HepG2 (cell line): Measurements from ENCODE around the gene AIF1. TPM values are rescaled to one million over a fixed set of nuclear protein-coding genes. Genes with fewer than 3 reads are reported as not detected.

Experiments used
- FOXM1 ChIP-seq: sonication (generic); formaldehyde crosslinking; IDR thresholded peaks from 2 replicates; pipeline ENCODE4 v1.5.0; 2020; ENCODE audit warnings: missing genetic modification reagents
- NFIC ChIP-seq: IDR thresholded peaks from 2 replicates; pipeline ENCODE4 v1.6.1; 2012; ENCODE audit warnings: mild to moderate bottlenecking, low read length, inconsistent platforms
- PHB2 ChIP-seq: fragments of 450-650 bp; IDR thresholded peaks from 2 replicates; pipeline ENCODE4 v1.6.1; 2018; ENCODE audit not compliant: partially characterized antibody
- SAP130 ChIP-seq: IDR thresholded peaks from 2 replicates; pipeline ENCODE4 v1.6.1; 2016; ENCODE audit warnings: low read depth
- TOPORS ChIP-seq: sonication (generic); formaldehyde crosslinking; IDR thresholded peaks from 2 replicates; pipeline ENCODE4 v1.8.0; 2023; ENCODE audit warnings: mild to moderate bottlenecking, missing genetic modification reagents
- TRIM24 ChIP-seq: sonication (generic); formaldehyde crosslinking; IDR thresholded peaks from 2 replicates; pipeline ENCODE4 v1.8.0; 2022; ENCODE audit warnings: mild to moderate bottlenecking, missing genetic modification reagents
- ZNF207 ChIP-seq: fragments of 450-650 bp; IDR thresholded peaks from 2 replicates; pipeline ENCODE4 v1.6.1; 2016; ENCODE audit warnings: antibody characterized with exemption, borderline replicate concordance
- ZNF407 ChIP-seq: sonication (generic); formaldehyde crosslinking; IDR thresholded peaks from one replicate; pipeline ENCODE4 v1.5.1; 2020; ENCODE audit warnings: mild to moderate bottlenecking, missing genetic modification reagents; ENCODE audit errors: not compliant biosample characterization
- ZNF792 ChIP-seq: IDR thresholded peaks from 2 replicates; pipeline ENCODE4 v1.6.1; 2016
- ZZZ3 ChIP-seq: sonication (generic); formaldehyde crosslinking; IDR thresholded peaks from 2 replicates; pipeline ENCODE4 v1.4.0; 2020; ENCODE audit warnings: missing genetic modification reagents, mild to moderate bottlenecking, borderline replicate concordance
- polyA plus RNA-seq, 8 experiments: library from polyadenylated mRNA; depleted of rRNA in 3 of 8; stranded (reverse) in 7 of 8; unstranded in 1 of 8; fragments of >200 nt; fragmentation: Illumina TruSeq in 4 of 8; extraction: Trizol in 4 of 8; gene quantifications; 2 replicates each; pipeline versions ENCODE4 v1.2.1 to v1.2.3, GENCODE V29; 2011 to 2016; ENCODE audit warnings: low read depth in 4 of 8, missing spikeins in 1 of 8, mixed read lengths in 1 of 8; ENCODE audit not compliant: insufficient read depth in 1 of 8
- total RNA-seq, 5 experiments: library from RNA; depleted of rRNA; stranded (reverse); fragments of >200 nt; fragmentation: Illumina TruSeq; extraction: Trizol; gene quantifications; 2 replicates each; pipeline ENCODE4 v1.2.3, GENCODE V29; 2016; ENCODE audit warnings: low read depth in 1 of 5
- TF ChIP-seq, protein P1 (sequence below): sonication (generic); IDR thresholded peaks from 2 replicates; pipeline ENCODE4 v1.6.1; 2016; ENCODE audit warnings: low read depth, borderline replicate concordance
- TF ChIP-seq, protein P2 (sequence below): sonication (generic); formaldehyde crosslinking; conservative IDR thresholded peaks from 2 replicates; pipeline ENCODE4 v1.8.0; 2022; ENCODE audit warnings: missing genetic modification reagents
- TF ChIP-seq, protein P3 (sequence below): sonication (generic); formaldehyde crosslinking; IDR thresholded peaks from 2 replicates; pipeline ENCODE4 v1.4.0; 2020; ENCODE audit warnings: missing genetic modification reagents, mild to moderate bottlenecking, borderline replicate concordance

Gene AIF1
- total and polyA plus RNA-seq, 2 of the 13 experiments (the other 11 are each of a cell fraction or from before 2014, with no cell fraction given) = 1.5 TPM; not detected in 1

DNA sequence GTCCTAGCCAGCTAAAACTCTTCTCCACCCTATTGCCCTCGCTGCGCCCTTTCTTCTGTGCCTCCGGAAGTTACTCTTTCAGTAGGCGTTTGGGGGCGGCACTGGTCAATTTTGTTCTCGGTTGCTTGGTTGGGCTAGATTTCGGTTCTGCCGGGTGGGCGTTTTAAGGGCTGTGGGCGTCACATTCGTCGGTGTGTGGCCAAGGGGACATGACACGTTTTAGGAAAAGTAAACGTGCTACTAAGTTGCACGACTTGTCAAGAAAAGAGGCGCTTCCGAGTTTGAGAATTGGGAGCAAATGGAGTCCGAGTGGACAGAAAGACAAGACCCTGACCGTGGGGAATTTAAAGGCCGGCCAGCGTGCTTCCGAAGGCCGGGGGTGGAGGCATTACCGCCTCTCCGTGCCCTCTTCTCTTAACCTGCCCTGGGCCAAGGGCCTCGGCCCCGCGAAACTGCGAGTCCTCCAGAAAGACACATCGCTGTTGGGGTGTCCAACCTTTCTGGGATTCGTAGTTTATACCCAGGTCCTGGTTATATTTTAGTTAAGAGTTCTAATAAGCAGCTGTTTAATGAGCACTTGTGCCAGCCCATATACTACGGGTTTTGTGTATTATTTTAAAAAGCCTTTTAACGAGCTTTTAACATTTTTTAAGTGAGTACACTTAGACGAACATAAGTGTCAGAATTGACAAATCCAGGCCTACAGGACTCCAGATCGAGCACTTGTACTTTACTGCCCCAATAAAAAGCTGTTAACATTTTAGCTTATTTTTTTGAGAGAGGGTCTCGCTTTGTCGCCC, 38.1 kb downstream of the AIF1 start (continued):
- TF ChIP-seq, protein P1, sequence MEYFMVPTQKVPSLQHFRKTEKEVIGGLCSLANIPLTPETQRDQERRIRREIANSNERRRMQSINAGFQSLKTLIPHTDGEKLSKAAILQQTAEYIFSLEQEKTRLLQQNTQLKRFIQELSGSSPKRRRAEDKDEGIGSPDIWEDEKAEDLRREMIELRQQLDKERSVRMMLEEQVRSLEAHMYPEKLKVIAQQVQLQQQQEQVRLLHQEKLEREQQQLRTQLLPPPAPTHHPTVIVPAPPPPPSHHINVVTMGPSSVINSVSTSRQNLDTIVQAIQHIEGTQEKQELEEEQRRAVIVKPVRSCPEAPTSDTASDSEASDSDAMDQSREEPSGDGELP = no peak; the same call in none of the 2 replicates
- TF ChIP-seq ZNF792 (CRISPR knock-in tag) (peak; percentile 40; the same call in 1 of the 2 replicates), TOPORS (CRISPR knock-in tag) (0 out of 2 replicates have a peak, but pooled peaks have one; percentile 14), ZNF207 (no peak), PHB2 (no peak), FOXM1 (CRISPR knock-in tag) (no peak), TRIM24 (no peak), ZZZ3 (no peak), ZNF407 (CRISPR knock-in tag) (no peak), SAP130 (CRISPR knock-in tag) (peak; percentile 22), NFIC (no peak)
- TF ChIP-seq, protein P2, sequence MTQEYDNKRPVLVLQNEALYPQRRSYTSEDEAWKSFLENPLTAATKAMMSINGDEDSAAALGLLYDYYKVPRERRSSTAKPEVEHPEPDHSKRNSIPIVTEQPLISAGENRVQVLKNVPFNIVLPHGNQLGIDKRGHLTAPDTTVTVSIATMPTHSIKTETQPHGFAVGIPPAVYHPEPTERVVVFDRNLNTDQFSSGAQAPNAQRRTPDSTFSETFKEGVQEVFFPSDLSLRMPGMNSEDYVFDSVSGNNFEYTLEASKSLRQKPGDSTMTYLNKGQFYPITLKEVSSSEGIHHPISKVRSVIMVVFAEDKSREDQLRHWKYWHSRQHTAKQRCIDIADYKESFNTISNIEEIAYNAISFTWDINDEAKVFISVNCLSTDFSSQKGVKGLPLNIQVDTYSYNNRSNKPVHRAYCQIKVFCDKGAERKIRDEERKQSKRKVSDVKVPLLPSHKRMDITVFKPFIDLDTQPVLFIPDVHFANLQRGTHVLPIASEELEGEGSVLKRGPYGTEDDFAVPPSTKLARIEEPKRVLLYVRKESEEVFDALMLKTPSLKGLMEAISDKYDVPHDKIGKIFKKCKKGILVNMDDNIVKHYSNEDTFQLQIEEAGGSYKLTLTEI (CRISPR knock-in tag) = no peak
- TF ChIP-seq, protein P3, sequence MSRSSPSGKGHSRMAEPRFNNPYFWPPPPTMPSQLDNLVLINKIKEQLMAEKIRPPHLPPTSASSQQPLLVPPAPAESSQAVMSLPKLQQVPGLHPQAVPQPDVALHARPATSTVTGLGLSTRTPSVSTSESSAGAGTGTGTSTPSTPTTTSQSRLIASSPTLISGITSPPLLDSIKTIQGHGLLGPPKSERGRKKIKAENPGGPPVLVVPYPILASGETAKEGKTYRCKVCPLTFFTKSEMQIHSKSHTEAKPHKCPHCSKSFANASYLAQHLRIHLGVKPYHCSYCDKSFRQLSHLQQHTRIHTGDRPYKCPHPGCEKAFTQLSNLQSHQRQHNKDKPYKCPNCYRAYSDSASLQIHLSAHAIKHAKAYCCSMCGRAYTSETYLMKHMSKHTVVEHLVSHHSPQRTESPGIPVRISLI (CRISPR knock-in tag) = no peak
